MM.1S (cell line): ENCODE data around the gene SYAP1.

Source experiments
- DNase-seq: peaks from one replicate; pipeline ENCODE4 v3.0.0-alpha.2; 2015
- H2AFZ ChIP-seq: fragments of 300-600 bp; sonication (generic); 2 replicates; pipeline ENCODE4 v1.6.0; 2016; ENCODE audit warnings: antibody characterized with exemption, low read length
- H3F3A ChIP-seq: fragments of 300-600 bp; sonication (generic); 2 replicates; pipeline ENCODE4 v1.6.1; 2016; ENCODE audit warnings: mild to moderate bottlenecking, antibody characterized with exemption, low read length, moderate library complexity, mixed read lengths; ENCODE audit not compliant: insufficient read depth
- H3K27ac ChIP-seq: fragments of 300-600 bp; sonication (generic); 2 replicates; pipeline ENCODE4 v1.5.1; 2016; ENCODE audit warnings: mild to moderate bottlenecking, low read length
- H3K27me3 ChIP-seq: fragments of 300-600 bp; sonication (generic); replicated peaks from 2 replicates; pipeline ENCODE4 v1.6.0; 2016; ENCODE audit warnings: low read length; ENCODE audit not compliant: insufficient read depth
- H3K36me3 ChIP-seq: fragments of 300-600 bp; sonication (generic); replicated peaks from 2 replicates; pipeline ENCODE4 v1.6.1; 2016; ENCODE audit warnings: mild to moderate bottlenecking, low read length, mixed read lengths; ENCODE audit not compliant: insufficient read depth
- H3K4me1 ChIP-seq: fragments of 300-600 bp; sonication (generic); 2 replicates; pipeline ENCODE4 v1.6.1; 2016; ENCODE audit warnings: low read length, mixed read lengths
- H3K4me2 ChIP-seq: fragments of 300-600 bp; sonication (generic); 2 replicates; pipeline ENCODE4 v1.6.0; 2016; ENCODE audit warnings: low read depth, low read length
- H3K4me3 ChIP-seq: fragments of 300-600 bp; sonication (generic); 2 replicates; pipeline ENCODE4 v1.5.1; 2016; ENCODE audit warnings: low read length, mixed read lengths
- H3K79me2 ChIP-seq: fragments of 300-600 bp; sonication (generic); 2 replicates; pipeline ENCODE4 v1.6.1; 2016; ENCODE audit warnings: mixed run types, low read length, mixed read lengths
- H3K9ac ChIP-seq: fragments of 300-600 bp; sonication (generic); 2 replicates; pipeline ENCODE4 v1.6.1; 2016; ENCODE audit warnings: low read length, mixed read lengths
- H3K9me2 ChIP-seq: fragments of 300-600 bp; sonication (generic); replicated peaks from 2 replicates; pipeline ENCODE4 v1.6.1; 2016; ENCODE audit warnings: mild to moderate bottlenecking, low read length, mixed read lengths; ENCODE audit not compliant: insufficient read depth
- H3K9me3 ChIP-seq: fragments of 300-600 bp; sonication (generic); replicated peaks from 2 replicates; pipeline ENCODE4 v1.6.1; 2016; ENCODE audit warnings: mild to moderate bottlenecking, low read length, mixed read lengths; ENCODE audit not compliant: insufficient read depth
- H4K20me1 ChIP-seq: fragments of 300-600 bp; sonication (generic); 2 replicates; pipeline ENCODE4 v1.6.1; 2016; ENCODE audit warnings: mild to moderate bottlenecking, low read length, moderate library complexity, mixed read lengths; ENCODE audit not compliant: insufficient read depth
- EZH2 ChIP-seq: fragments of 300-600 bp; sonication (generic); optimal IDR thresholded peaks from 2 replicates; pipeline ENCODE3; 2017; ENCODE audit warnings: low read depth, mild to moderate bottlenecking, antibody characterized with exemption, low read length, mixed read lengths
- EZH2phosphoT487 ChIP-seq: fragments of 300-600 bp; sonication (generic); IDR thresholded peaks from 2 replicates; pipeline ENCODE4 v1.6.1; 2018; ENCODE audit warnings: antibody characterized with exemption, low read length
- TF ChIP-seq, protein P1 (sequence below): fragments of 300-600 bp; sonication (generic); IDR thresholded peaks from 2 replicates; pipeline ENCODE4 v1.5.1; 2016; ENCODE audit warnings: antibody characterized with exemption, low read length, mixed read lengths

The SYAP1 gene

DNA sequence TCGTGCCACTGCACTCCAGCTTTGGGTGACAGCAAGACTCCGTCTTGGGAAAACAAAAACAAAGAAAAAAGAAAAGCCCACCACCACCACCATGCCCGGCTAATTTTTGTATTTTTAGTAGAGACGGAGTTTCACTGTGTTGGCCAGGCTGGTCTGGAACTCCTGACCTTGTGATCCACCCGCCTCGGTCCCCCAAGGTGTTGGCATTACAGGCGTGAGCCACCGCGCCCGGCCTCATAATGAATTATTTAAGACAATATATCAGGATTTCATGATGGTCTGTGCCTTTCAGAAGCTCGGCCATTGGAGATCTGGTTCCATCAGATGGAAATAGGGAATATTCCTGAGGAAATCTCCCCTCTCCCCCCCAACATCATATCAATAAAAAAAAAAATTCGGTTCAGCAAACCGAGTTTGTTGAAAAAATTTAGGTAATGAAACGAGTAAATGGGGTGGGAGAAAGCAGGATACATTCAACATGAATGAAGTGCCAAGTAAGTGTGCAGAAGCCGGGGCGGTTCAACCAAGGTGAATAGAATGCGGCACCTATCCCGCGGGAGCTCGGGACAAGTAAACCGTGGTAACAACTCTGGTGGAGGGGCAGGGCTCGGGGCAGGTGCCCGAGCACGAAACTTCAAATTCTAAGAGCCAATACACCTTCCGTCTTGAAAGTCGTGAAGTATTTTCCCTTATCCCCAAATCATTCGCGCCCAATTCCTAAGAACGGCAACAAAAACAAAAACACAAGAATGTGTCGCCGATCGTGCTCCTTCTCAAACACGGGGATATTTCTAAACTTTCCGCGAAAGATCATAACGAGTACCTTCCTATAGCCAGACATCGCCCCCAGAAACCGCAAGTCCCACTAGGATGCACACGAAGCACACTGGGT, 66.1 kb downstream of the SYAP1 start:
- Histone ChIP-seq H3K9me2 (no peaks in the 10 kb centered on the region), H3K9ac (peak overlapping the region; percentile 36; the same call in 1 of the 2 replicates), H3K4me3 (peak overlapping the region; percentile 82), H4K20me1 (no peaks in the 10 kb centered on the region), H3F3A (no peaks in the 10 kb centered on the region), H3K4me1 (peaks cover 4% of the 10 kb centered on the region; the same call in 1 of the 2 replicates), H3K27ac (no peak overlapping the region), H2AFZ (peak overlapping the region; percentile 89), H3K27me3 (no peaks in the 10 kb centered on the region), H3K36me3 (no peaks in the 10 kb centered on the region), H3K9me3 (no peaks in the 10 kb centered on the region), H3K79me2 (peaks cover 38% of the 10 kb centered on the region), H3K4me2 (peak overlapping the region; percentile 69)
- peak; percentile 11 for DNase-seq
- TF ChIP-seq EZH2, result no peak
- TF ChIP-seq, protein P1, sequence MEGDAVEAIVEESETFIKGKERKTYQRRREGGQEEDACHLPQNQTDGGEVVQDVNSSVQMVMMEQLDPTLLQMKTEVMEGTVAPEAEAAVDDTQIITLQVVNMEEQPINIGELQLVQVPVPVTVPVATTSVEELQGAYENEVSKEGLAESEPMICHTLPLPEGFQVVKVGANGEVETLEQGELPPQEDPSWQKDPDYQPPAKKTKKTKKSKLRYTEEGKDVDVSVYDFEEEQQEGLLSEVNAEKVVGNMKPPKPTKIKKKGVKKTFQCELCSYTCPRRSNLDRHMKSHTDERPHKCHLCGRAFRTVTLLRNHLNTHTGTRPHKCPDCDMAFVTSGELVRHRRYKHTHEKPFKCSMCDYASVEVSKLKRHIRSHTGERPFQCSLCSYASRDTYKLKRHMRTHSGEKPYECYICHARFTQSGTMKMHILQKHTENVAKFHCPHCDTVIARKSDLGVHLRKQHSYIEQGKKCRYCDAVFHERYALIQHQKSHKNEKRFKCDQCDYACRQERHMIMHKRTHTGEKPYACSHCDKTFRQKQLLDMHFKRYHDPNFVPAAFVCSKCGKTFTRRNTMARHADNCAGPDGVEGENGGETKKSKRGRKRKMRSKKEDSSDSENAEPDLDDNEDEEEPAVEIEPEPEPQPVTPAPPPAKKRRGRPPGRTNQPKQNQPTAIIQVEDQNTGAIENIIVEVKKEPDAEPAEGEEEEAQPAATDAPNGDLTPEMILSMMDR, result no peak
- TF ChIP-seq EZH2phosphoT487, result no peak

DNA sequence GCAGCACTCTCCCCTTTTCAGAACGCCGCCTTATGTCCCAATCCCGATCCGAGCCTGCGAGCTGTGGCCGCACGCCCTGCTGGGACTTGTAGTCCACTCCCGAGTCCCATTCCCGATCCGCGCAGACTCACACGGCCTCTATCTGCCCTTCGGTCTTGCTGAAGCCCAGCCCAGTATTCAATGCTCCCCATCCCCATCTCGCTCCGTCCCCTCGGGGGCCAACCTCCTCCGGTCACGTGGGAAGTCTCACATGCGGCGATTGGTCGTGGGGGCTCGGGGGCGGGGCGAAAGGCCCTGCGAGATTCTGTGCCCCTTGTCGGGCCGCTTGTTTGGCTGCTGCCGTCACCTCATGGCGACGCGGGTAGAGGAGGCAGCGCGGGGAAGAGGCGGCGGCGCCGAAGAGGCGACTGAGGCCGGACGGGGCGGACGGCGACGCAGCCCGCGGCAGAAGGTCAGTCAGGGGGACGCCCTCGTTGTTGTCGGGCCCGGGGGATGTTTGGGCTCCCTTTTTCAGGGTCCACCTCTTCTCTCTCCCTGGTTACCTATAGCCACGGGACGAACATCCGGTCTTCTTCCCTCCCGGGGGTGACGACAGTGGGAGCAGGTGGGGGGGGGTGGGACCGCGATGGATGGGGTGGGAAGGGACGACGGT, 66.9 kb downstream of the SYAP1 start, which contains the start of gene TXLNG:
TXLNG (plus strand) TSS at position 328 of the 652 bp plus-strand sequence; CDS start at position 350, 22 bp downstream.
- Histone ChIP-seq H3K9me3 (no peaks in the 10 kb centered on the region), H3K36me3 (no peaks in the 10 kb centered on the region), H3K4me1 (peaks cover 4% of the 10 kb centered on the region; the same call in 1 of the 2 replicates), H3F3A (no peaks in the 10 kb centered on the region), H3K27ac (peak within 1 kb of the TSS; percentile 74; the same call in 1 of the 2 replicates), H2AFZ (peak within 1 kb of the TSS; percentile 89), H3K4me2 (peak within 1 kb of the TSS; percentile 69), H3K9me2 (no peaks in the 10 kb centered on the region), H3K27me3 (no peaks in the 10 kb centered on the region), H3K9ac (peak within 1 kb of the TSS; percentile 79), H3K79me2 (peaks cover 46% of the 10 kb centered on the region), H4K20me1 (no peaks in the 10 kb centered on the region), H3K4me3 (peak within 1 kb of the TSS; percentile 82)
- TF ChIP-seq EZH2phosphoT487, result no peak
- TF ChIP-seq, protein P1, result no peak
- no peak for TF ChIP-seq EZH2
- peak; percentile 96 for DNase-seq

DNA sequence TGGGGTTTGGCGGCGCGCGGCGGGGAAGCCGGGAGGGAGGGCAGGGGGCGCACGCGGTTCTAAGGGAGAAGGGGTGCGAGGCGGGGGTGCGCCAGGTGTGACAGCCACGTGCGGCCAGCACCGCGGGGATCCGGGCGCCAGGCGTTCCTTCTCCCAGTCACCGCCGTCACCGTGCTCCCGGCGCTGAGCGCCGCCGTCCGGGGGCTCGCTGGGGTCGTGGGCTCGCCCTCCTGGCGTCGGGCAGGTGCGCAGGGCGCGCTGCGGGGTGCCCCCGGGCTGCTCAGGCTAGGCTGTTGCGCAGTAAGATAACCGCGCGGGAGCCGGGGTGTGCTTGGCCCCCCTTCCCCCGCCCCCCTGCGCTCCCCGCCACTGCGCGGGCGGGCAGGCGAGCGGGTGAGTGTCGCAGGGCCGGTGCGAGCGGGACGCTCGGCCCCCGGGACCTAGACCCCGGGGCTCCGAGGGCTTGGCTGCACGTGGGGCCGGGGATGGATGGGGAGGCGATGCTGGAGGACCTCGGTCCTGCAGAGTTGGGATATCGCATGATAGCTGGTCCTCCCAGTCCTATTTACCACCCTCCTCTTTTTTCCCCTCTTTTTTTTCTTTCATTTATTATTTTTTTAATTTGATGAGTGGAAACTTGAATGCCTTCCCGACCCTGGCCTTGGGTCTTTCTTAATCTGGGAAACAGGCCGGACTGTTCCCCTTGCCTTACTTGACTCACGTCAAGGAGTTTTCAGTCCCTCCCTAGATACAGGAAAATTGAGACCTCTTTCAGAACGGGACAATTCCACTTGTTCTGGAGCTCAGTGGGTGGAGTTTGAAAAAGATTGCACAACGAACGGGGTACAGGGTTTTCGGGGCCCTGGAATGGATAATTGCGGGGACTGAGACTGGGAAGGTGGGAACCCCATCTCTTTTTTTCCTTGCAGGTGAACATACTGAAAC, 67.7 kb downstream of the SYAP1 start:
- no peak overlapping the region for H2AFZ ChIP-seq
- TF ChIP-seq EZH2 (no peak), EZH2phosphoT487 (no peak)
- TF ChIP-seq, protein P1, result no peak

More for the DNA sequence above, 67.7 kb downstream of the SYAP1 start:
- peak overlapping the region; percentile 74; the same call in 1 of the 2 replicates for H3K27ac ChIP-seq
- peaks cover 52% of the 10 kb centered on the region for H3K79me2 ChIP-seq
- no peaks in the 10 kb centered on the region for H3K36me3 ChIP-seq
- peak overlapping the region; percentile 76 for H3K4me3 ChIP-seq
- H3K4me2 ChIP-seq, result peak overlapping the region; percentile 63
- peaks cover 4% of the 10 kb centered on the region; the same call in 1 of the 2 replicates for H3K4me1 ChIP-seq
- DNase-seq, result peak; percentile 33
- H3F3A ChIP-seq, result no peaks in the 10 kb centered on the region
- peak overlapping the region; percentile 79 for H3K9ac ChIP-seq
- no peaks in the 10 kb centered on the region for H3K27me3 ChIP-seq
- no peaks in the 10 kb centered on the region for H3K9me3 ChIP-seq
- H4K20me1 ChIP-seq, result no peaks in the 10 kb centered on the region
- no peaks in the 10 kb centered on the region for H3K9me2 ChIP-seq
